Measurements from ENCODE around the gene STRA6. TPM values are rescaled to one million over a fixed set of nuclear protein-coding genes. Genes with fewer than 3 reads are reported as not detected.
A peak's percentile ranks its signal among the peaks of the same experiment; 100 is the strongest.

The STRA6 gene
- total RNA-seq, 1 donor from 2014 or later, result 158 TPM

DNA sequence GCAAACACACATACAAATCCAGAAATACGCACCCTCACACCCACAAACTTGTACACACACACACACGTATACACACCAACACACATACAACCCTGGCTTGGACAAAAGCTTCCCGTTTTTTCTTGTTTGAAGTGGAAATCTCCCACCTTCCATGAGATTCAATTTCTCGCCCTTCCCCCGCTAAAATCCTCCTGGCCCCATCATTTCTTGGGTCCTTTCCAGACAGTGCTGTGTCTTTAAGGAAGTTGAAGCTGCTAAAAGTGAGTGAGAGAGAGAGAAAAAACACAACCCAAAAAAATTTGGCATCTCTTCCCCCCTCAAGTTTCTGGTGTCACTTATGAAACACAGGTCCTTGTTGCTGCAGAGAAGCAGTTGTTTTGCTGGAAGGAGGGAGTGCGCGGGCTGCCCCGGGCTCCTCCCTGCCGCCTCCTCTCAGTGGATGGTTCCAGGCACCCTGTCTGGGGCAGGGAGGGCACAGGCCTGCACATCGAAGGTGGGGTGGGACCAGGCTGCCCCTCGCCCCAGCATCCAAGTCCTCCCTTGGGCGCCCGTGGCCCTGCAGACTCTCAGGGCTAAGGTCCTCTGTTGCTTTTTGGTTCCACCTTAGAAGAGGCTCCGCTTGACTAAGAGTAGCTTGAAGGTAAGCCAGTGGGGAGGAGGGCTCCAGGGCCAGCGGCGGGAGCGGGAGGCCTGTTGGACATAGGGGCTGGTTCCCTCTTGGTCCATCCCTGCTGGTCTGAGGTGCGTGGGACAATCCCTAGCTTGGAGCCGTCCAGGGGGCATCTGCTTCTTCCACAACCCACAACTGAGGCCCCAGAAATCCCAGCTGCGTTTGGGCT lies 29.0 kb downstream of the STRA6 start, which contains the start of gene ISLR:
Gene ISLR, plus strand, starts transcription at position 331 of the 839 bp plus-strand sequence. CDS start 1,149 bp downstream, outside the sequence.
- no peak for DNase-seq (ENCODE audit: extremely low spot score, unreplicated experiment)
- H3K27me3 Mint-ChIP-seq, result peaks cover 27% of the 10 kb centered on the region
- H3K4me3 Mint-ChIP-seq, result peak within 1 kb of the TSS; percentile 14
- H3K9me3 Mint-ChIP-seq, result no peaks in the 10 kb centered on the region
- H3K27ac Mint-ChIP-seq, result peak within 1 kb of the TSS; percentile 22
- TF ChIP-seq, protein P1, sequence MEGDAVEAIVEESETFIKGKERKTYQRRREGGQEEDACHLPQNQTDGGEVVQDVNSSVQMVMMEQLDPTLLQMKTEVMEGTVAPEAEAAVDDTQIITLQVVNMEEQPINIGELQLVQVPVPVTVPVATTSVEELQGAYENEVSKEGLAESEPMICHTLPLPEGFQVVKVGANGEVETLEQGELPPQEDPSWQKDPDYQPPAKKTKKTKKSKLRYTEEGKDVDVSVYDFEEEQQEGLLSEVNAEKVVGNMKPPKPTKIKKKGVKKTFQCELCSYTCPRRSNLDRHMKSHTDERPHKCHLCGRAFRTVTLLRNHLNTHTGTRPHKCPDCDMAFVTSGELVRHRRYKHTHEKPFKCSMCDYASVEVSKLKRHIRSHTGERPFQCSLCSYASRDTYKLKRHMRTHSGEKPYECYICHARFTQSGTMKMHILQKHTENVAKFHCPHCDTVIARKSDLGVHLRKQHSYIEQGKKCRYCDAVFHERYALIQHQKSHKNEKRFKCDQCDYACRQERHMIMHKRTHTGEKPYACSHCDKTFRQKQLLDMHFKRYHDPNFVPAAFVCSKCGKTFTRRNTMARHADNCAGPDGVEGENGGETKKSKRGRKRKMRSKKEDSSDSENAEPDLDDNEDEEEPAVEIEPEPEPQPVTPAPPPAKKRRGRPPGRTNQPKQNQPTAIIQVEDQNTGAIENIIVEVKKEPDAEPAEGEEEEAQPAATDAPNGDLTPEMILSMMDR (conservative IDR thresholded peaks at IDR 0.05), result no peak
- no peaks in the 10 kb centered on the region for H3K36me3 Mint-ChIP-seq
- peaks cover 62% of the 10 kb centered on the region for H3K4me1 Mint-ChIP-seq (ENCODE audit: unreplicated experiment)

DNA sequence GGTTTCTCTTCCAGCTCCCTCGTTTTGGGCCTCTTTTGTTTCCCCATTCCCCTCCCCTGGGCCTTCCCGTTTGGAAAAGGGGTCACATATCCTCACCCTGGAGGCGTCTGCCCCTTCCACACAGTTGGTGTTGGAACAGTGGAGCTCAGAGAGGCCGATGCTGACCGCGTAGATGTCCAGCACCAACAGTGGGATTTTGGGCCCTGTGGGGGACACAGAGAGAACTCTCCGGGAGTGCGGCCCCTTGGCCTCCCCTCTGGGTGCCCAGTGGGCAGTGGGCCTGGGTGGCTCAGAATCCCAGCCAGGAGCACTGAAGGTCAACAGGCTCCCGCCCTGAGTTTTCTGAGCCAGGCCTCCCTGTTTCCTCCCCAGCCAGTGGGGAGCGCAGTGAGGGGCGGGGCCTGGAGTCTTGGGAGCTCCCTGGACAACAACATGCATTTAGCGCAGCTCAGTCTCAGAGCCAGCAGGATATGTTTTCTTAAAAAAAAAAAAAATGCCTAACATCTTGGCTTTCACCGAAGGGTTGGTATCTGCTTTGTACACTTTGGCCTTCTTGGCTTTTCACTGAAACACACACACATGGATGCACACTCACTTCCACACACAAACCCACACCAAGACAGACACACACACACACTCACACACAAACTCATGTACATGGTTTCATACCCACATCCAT lies 29.7 kb downstream of the STRA6 start:
- peak; percentile 67 for DNase-seq (ENCODE audit: extremely low spot score, unreplicated experiment)
- Mint-ChIP-seq H3K27me3 (peaks cover 25% of the 10 kb centered on the region), H3K36me3 (no peaks in the 10 kb centered on the region), H3K9me3 (no peaks in the 10 kb centered on the region), H3K27ac (peak overlapping the region; percentile 22), H3K4me1 (ENCODE audit: unreplicated experiment) (peaks cover 64% of the 10 kb centered on the region), H3K4me3 (peak overlapping the region; percentile 14)
- TF ChIP-seq, protein P1 (conservative IDR thresholded peaks at IDR 0.05), result no peak

DNA sequence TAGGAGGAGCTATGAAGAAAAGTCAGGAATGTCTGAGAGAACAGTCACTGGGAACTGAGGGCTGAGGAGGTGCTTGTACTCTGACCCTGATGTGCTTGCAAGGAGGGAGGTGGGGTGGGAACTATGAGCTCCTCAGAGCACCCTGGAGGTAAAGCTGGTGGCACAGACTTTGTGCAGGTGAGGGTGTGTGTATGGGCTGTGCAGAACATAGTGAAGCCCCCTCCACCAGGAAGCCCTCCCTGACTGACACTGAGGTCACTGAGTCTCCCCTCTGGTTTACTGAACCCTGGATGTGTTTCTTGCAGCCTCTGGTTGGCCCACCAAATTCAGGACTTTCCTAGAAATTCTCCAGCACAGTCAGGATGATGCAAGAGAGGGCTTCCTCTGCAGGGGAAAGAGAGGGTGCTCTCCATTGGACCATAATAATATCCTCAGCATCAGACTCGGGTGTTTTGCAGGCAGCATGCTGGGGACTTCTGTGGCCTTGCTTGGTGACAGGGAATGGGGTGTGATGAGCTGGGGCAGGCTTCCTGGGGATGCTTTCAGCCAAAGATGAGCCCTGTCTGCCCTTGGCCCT lies 30.5 kb downstream of the STRA6 start:
- TF ChIP-seq, protein P1 (conservative IDR thresholded peaks at IDR 0.05), result no peak
- Mint-ChIP-seq H3K4me1 (ENCODE audit: unreplicated experiment) (peaks cover 56% of the 10 kb centered on the region), H3K4me3 (no peak overlapping the region)

DNA sequence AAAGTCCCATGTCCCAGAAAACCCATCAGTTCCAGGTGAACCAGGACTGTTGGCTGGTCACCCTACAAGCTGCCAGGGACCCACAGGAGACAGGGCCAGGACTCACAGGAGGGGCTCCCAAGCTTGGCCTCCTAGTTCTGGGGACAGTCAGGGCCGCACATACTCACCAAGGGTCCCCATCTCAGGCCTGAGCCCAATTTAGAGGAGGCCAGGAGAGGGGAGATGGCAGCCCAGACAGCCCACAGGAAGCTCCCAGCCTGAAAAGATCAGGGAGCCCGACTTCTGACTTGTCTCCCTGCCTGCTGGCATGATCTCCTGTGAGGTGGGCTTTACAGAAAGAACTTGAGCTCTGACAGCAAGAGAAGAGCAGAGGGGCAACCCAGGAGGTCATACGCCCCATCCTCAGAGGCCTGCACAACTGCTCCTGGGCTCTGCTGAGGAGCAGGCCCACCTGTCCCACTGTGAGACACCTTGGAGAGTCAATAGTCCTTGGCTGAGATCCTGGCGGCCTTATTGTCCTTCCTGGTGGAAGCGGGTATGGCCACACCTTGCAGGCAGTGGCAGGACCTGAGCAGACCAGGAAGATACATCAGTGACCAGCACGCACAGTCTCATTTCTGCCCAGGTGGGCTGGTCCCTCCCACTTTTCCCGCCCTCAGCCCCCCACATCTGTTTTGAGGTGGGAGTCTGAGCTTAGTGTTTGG lies 31.6 kb downstream of the STRA6 start:
- peak; percentile 65 for DNase-seq (ENCODE audit: extremely low spot score, unreplicated experiment)
- TF ChIP-seq, protein P1 (conservative IDR thresholded peaks at IDR 0.05), result no peak
- H3K27ac Mint-ChIP-seq, result no peak overlapping the region
- H3K4me3 Mint-ChIP-seq, result no peak overlapping the region
- no peaks in the 10 kb centered on the region for H3K36me3 Mint-ChIP-seq
- H3K4me1 Mint-ChIP-seq (ENCODE audit: unreplicated experiment), result peaks cover 46% of the 10 kb centered on the region
- no peaks in the 10 kb centered on the region for H3K9me3 Mint-ChIP-seq
- peaks cover 14% of the 10 kb centered on the region for H3K27me3 Mint-ChIP-seq

More for the DNA sequence above, 30.5 kb downstream of the STRA6 start:
- no peaks in the 10 kb centered on the region for H3K36me3 Mint-ChIP-seq
- no peak for DNase-seq (ENCODE audit: extremely low spot score, unreplicated experiment)
- H3K27me3 Mint-ChIP-seq, result peaks cover 17% of the 10 kb centered on the region
- H3K9me3 Mint-ChIP-seq, result no peaks in the 10 kb centered on the region
- no peak overlapping the region for H3K27ac Mint-ChIP-seq
